GM20000 (cell line): ENCODE data around the gene GPAM.

Experiments used
- DNase-seq: peaks from one replicate; pipeline ENCODE4 v3.0.0; 2012; ENCODE audit warnings: low spot score
- TF ChIP-seq, protein P1 (sequence below): IDR thresholded peaks from 2 replicates; pipeline ENCODE4 v1.5.1; 2012; ENCODE audit warnings: mild to moderate bottlenecking, control low read depth; ENCODE audit errors: extremely low read depth, missing control alignments

Gene GPAM

DNA sequence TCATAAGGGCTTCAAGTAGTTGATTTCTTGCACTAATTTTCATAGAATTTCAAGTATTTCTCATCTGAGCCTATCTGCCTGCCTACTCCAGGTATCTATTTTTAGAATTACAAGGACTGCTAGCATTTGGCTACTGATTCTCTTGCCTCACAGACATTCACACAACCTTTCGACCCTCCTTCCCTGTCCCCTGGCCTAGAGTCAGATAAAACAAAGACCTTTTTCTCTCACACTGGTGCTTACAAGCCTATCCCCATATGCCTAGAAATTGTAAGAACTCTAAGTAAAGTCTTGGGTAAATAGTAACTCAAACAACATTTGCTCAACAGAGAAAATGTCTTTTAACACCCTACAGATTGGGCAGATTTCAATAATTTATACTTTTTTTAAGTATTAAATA is 6.3 kb downstream of the GPAM start:
- DNase-seq = no peak
- TF ChIP-seq, protein P1, sequence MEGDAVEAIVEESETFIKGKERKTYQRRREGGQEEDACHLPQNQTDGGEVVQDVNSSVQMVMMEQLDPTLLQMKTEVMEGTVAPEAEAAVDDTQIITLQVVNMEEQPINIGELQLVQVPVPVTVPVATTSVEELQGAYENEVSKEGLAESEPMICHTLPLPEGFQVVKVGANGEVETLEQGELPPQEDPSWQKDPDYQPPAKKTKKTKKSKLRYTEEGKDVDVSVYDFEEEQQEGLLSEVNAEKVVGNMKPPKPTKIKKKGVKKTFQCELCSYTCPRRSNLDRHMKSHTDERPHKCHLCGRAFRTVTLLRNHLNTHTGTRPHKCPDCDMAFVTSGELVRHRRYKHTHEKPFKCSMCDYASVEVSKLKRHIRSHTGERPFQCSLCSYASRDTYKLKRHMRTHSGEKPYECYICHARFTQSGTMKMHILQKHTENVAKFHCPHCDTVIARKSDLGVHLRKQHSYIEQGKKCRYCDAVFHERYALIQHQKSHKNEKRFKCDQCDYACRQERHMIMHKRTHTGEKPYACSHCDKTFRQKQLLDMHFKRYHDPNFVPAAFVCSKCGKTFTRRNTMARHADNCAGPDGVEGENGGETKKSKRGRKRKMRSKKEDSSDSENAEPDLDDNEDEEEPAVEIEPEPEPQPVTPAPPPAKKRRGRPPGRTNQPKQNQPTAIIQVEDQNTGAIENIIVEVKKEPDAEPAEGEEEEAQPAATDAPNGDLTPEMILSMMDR = no peak

DNA sequence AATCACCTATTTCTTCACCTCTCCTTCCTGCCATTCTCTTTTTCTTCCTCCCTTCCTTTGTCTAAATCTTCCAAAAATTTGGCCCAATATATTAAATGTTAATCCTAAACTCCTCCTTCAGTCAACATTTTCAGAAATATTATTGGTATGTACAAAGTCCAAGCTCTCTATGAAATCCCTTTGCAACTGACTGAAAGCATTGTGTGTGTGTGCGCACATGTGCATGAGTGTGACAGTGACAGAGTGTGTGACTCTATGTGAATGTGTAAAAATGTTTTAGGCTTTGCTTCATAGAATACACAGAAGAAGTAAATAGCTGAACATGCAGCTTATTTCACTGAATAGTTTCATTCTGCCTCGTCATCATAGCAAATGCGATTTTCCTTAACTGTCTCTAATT is 7.0 kb downstream of the GPAM start:
- TF ChIP-seq, protein P1 = no peak

GRCh38 chr10:112175409-112175808 is 8.2 kb downstream of the GPAM start:
- TF ChIP-seq, protein P1 = no peak

More for the DNA sequence above, 7.0 kb downstream of the GPAM start:
- DNase-seq = no peak

GRCh38 chr10:112173206-112173605 is 10.4 kb downstream of the GPAM start:
- DNase-seq = no peak
- TF ChIP-seq, protein P1 = no peak

More at GRCh38 chr10:112175409-112175808, 8.2 kb downstream of the GPAM start:
- DNase-seq = no peak

GRCh38 chr10:112168733-112169132 is 14.8 kb downstream of the GPAM start:
- TF ChIP-seq, protein P1 = no peak
- DNase-seq = no peak

- TF ChIP-seq, protein P1 = no peak
- no peak for DNase-seq
These were observed 16.8 kb downstream of the GPAM start for GRCh38 chr10:112166800-112167199.

DNA sequence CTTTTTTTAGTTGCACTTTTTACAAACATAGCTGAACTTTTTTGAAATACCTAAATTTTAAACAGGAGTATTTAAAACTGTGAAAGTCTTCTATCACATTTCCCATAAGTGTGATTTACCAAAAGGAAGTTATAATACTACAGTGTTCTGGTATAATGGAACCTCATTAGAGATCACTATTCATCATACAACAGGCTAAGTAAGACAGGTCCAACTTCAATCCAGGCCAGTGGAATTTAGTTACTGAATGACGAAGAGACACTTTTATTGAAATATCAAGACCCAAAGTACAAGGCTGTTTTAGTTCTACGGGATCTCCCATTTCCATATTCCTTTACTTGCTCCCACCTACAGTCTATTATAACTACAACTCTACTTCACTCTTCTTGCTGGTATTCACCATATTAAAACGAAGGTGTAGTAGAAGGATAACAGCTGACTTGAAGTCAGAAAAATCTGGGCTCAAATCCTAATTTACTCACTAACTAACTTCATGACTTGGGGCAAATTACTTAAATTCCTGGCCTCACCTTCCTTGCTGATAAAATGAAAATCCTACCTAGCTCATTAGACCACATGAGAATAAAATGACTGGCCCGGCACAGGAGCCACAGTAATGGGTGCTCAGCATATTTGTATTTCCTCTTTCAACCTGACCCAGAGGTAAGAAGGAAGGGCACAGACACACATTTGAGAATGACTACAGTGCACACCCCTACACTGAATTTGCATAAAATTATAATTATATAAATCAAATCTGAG is 21.6 kb downstream of the GPAM start:
- TF ChIP-seq, protein P1 = no peak
- no peak for DNase-seq
